ENCODE results near the gene TPO. TPM values are rescaled to one million over a fixed set of nuclear protein-coding genes. Genes with fewer than 3 reads are reported as not detected.

The TPO gene
- total and polyA plus RNA-seq, 8 donors, result 0.19 to 8.2 (median 0.49) TPM; not detected in 1

GRCh38 chr2:1492711-1493430, 79.6 kb downstream of the TPO start:
- intact Hi-C loops (cut with DNase I), result no loop called here
- FAIRE-seq (no peak), DNase-seq (peak in 1 of 6 donors; percentile 35), ATAC-seq (no peak)
- TF ChIP-seq CTCF (IDR thresholded peaks at IDR 0.05), result no peak
- H3K4me1 ChIP-seq, result no peaks in the 10 kb centered on the region
- H3K27me3 ChIP-seq, result no peaks in the 10 kb centered on the region
- H3K36me3 ChIP-seq, result no peaks in the 10 kb centered on the region
- no peaks in the 10 kb centered on the region for H3K9me3 ChIP-seq
- H3K4me3 ChIP-seq, result no peak overlapping the region
- 71 to 83% methylated on average over 15 of the region's 15 CpGs for WGBS, 2 donors
- no peak overlapping the region for H3K27ac ChIP-seq

GRCh38 chr2:1493431-1494126, 80.3 kb downstream of the TPO start:
- Histone ChIP-seq H3K4me3 (no peak overlapping the region), H3K4me1 (no peaks in the 10 kb centered on the region), H3K27ac (no peak overlapping the region), H3K27me3 (no peaks in the 10 kb centered on the region), H3K36me3 (no peaks in the 10 kb centered on the region), H3K9me3 (no peaks in the 10 kb centered on the region)
- no peak for TF ChIP-seq CTCF (IDR thresholded peaks at IDR 0.05)
- DNase-seq (peak in 1 of 6 donors; percentile 10), FAIRE-seq (no peak), ATAC-seq (no peak)
- WGBS, 2 donors, result 66 to 67% methylated on average over 24 of the region's 24 CpGs
- intact Hi-C loops (cut with DNase I), result no loop called here

GRCh38 chr2:1494257-1494656, 81.0 kb downstream of the TPO start:
- FAIRE-seq (no peak), ATAC-seq (no peak), DNase-seq (no peak)
- no peak for TF ChIP-seq CTCF (IDR thresholded peaks at IDR 0.05)
- H3K36me3 ChIP-seq, result no peaks in the 10 kb centered on the region
- intact Hi-C loops (cut with DNase I), result no loop called here
- H3K9me3 ChIP-seq, result no peaks in the 10 kb centered on the region
- no peaks in the 10 kb centered on the region for H3K27me3 ChIP-seq
- no peaks in the 10 kb centered on the region for H3K4me1 ChIP-seq
- 70 to 75% methylated on average over 12 of the region's 12 CpGs for WGBS, 2 donors
- H3K4me3 ChIP-seq, result no peak overlapping the region
- no peak overlapping the region for H3K27ac ChIP-seq

- no peak overlapping the region for H3K4me3 ChIP-seq
- no peaks in the 10 kb centered on the region for H3K9me3 ChIP-seq
- H3K27me3 ChIP-seq, result no peaks in the 10 kb centered on the region
- FAIRE-seq (no peak), ATAC-seq (no peak), DNase-seq (no peak)
- no peaks in the 10 kb centered on the region for H3K36me3 ChIP-seq
- H3K27ac ChIP-seq, result no peak overlapping the region
- H3K4me1 ChIP-seq, result no peaks in the 10 kb centered on the region
- no peak for TF ChIP-seq CTCF (IDR thresholded peaks at IDR 0.05)
- intact Hi-C loops (cut with DNase I), result no loop called here
- 80 to 84% methylated on average over 9 of the region's 9 CpGs for WGBS, 2 donors
These were observed 81.6 kb downstream of the TPO start for GRCh38 chr2:1494906-1495305.

Measured in pancreas (tissue), 10 donors.